ENCODE measurements around the gene FARP1.

DNA sequence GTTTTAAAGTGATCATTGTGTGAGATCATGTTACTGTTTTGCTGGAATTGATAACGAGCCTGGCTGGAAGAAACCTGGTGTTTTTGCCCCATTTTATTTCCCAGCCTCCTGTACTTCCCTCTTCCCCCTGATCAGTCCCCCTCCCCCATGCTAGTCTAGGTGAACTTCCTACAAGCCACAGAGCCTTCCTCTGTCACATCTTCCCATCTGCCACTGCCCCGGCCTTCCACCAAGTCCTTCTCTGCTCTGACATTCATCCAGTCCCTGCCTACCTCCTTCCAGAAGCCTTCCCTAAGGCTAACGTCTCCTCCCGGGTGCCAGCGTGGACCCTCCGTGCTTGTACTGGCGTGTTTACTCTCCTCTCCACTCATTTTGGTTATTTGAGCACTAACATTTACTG, 14.3 kb downstream of the FARP1 start:
- TF ChIP-seq, protein P1, sequence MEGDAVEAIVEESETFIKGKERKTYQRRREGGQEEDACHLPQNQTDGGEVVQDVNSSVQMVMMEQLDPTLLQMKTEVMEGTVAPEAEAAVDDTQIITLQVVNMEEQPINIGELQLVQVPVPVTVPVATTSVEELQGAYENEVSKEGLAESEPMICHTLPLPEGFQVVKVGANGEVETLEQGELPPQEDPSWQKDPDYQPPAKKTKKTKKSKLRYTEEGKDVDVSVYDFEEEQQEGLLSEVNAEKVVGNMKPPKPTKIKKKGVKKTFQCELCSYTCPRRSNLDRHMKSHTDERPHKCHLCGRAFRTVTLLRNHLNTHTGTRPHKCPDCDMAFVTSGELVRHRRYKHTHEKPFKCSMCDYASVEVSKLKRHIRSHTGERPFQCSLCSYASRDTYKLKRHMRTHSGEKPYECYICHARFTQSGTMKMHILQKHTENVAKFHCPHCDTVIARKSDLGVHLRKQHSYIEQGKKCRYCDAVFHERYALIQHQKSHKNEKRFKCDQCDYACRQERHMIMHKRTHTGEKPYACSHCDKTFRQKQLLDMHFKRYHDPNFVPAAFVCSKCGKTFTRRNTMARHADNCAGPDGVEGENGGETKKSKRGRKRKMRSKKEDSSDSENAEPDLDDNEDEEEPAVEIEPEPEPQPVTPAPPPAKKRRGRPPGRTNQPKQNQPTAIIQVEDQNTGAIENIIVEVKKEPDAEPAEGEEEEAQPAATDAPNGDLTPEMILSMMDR (conservative IDR thresholded peaks at IDR 0.05; ENCODE audit: low read length) = no peak
- TF ChIP-seq EZH2phosphoT487 (IDR thresholded peaks at IDR 0.05; ENCODE audit: borderline replicate concordance, low read depth, low read length) = no peak
